ENCODE results near the gene MEF2B. TPM values are rescaled to one million over a fixed set of nuclear protein-coding genes. Genes with fewer than 3 reads are reported as not detected.
"Not testable (repeated sequence)": the region's sequence is repeated elsewhere in the genome, so short reads cannot be mapped to it uniquely, and the experiment has no call there.

The MEF2B gene
- total RNA-seq, 1 donor from 2014 or later, result 2.8 TPM

DNA sequence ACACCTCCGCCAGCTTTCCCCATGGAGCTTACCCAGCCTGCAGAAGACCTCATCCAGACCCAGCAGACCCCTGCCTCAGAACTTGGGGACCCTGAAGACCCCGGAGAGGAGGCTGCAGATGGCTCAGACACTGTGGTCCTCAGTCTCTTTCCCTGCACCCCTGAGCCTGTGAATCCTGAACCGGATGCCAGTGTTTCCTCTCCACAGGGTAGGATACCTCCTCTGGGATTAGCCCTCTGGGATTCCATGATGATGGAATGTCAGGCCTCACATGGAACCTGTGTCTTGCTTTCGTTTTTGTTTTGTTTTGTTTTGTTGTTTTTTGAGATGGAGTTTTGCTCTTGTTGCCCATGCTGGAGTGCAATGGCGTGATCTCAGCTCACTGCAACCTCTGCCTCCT is 23.9 kb upstream of the MEF2B start:
- intact Hi-C loops (cut with micrococcal nuclease), result loop anchor here (2.0 to 10.0 kb wide), 3 partner anchors 161 to 557 kb away; partner anchors contain the start of genes ARMC6, ATP13A1, KLHL26 and SUGP2

DNA sequence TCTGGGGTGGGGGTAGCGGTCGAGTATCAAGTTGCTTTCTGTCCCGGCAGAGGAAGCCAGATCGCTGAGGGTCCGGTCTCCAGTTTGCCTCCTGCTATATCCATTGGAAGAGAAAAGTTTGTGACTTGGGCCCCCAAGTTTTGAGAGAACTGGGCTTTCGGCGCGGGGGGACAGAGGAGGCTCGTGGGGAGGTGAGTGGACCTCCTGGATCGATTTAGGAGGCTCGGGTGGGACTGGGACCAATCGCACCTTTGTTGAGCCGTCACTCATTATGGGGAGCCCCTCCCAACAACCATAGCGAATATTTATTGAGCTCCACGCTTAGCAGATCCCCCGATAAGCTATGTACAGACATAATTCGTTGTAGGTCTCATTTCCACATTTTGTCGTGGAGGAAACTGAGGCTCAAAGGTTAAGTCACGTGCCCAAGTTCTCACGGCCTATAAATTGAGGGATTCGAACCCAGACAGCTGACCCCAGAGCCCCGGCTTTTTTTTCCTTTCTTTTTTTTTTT is 22.9 kb upstream of the MEF2B start:
- intact Hi-C loops (cut with micrococcal nuclease), result loop anchor here (1.0 to 10.0 kb wide), 19 partner anchors 10 to 671 kb away; partner anchors contain the start of genes ARMC6, ATP13A1, COPE and DDX49

- intact Hi-C loops (cut with micrococcal nuclease), result loop anchor here (1.0 to 10.0 kb wide), 19 partner anchors 11 to 670 kb away; partner anchors contain the start of genes ARMC6, ATP13A1, COPE and DDX49
These were observed 22.2 kb upstream of the MEF2B start, which contains the start of the genes BORCS8 and RFXANK for GRCh38 chr19:19192078-19192882. TSS of gene BORCS8 (minus strand) at chr19:19192152. CDS start at chr19:19192117, 35 bp downstream. TSS of gene RFXANK (plus strand) at chr19:19192258. CDS start at chr19:19193947, 1,689 bp downstream.

DNA sequence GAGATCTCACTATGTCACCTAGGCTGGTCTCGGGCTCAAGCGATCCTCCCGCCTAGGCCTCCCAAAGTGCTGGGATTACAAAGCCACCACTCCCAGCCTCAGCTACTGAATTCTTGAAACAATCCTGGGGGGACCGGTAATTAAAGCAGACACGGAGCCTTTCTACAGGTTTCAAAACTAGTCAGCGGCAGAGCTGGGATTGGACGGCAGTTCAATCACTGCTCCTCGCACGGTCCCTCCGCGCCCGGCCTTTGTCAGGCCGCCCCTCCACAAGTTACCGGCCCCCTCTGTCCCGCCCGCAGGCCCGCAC is 21.7 kb upstream of the MEF2B start:
- intact Hi-C loops (cut with micrococcal nuclease), result loop anchor here (1.0 to 10.0 kb wide), 19 partner anchors 12 to 669 kb away; partner anchors contain the start of genes ARMC6, ATP13A1, COPE and DDX49

- intact Hi-C loops (cut with micrococcal nuclease), result loop anchor here (1.0 kb wide), 3 partner anchors 39 to 221 kb away; no protein-coding TSS in a partner anchor
These were observed 16.7 kb upstream of the MEF2B start for GRCh38 chr19:19186742-19187141.

DNA sequence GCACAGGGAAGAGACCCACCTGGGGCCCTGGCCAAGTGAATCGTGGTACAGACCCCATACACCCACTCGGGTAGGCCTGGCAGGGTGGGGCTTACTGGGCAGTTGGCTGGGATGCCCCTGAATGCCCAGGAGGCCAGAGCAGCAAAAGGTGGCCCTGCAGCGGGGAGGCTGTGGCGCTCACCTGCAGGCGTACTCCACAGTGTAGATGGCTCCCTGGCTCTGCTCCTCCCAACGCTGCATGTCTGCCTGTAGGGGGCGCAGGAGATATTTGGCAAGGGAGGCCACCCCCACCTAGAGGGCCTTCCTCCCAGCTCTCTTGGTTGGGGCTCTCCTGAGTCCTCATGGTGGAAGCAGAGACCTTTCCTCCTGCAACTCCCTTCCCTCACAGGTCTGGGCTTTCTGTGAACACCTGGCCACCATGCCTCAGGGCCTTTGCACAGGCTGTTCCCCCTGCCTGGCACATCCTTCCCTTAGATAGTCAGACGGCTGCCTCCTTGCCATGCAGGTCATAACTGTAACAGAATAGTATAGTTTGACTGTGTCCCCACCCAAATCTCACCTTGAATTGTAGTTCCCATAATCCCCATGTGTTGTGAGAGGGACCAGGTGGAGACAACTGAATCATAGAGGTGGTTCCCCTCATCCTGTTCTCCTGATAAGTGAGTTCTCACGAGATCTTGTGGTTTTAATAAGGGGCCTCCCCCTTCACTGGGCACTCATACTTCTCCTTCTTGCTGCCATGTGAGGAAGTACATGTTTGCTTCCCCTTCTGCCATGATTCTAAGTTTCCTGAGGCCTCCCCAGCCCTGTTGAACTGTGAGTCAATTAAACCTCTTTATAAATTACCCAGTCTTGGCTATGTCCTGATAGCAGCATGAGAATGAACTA is 16.0 kb upstream of the MEF2B start:
- intact Hi-C loops (cut with micrococcal nuclease), result loop anchor here (1.0 kb wide), 3 partner anchors 39 to 221 kb away; no protein-coding TSS in a partner anchor

DNA sequence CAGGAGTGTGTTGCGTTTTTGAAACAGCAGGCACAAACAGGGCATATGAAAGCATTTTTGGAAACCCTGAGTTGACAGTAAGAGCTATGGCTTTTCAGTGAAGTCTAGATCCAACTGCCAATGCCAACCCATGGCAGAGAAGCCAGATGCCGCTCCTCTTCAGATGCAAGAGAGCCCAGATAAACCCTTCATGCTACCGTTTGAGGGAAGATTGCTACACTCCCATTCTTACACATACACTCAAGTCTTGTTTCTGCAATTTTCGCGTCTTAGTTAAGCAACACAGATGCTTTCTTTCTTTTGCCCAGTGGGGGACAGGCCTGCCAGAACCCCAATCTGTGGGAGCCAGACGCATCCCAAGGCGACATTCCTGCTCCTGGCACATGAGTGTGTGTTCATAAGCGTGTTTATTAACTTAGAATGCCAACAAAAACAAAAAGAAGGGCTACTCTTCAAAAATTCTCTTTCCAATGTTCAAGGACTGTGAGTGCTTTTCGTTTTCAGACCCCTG is 11.5 kb upstream of the MEF2B start:
- intact Hi-C loops (cut with micrococcal nuclease), result no loop called here

GRCh38 chr19:19179548-19180441 is 9.7 kb upstream of the MEF2B start:
- intact Hi-C loops (cut with micrococcal nuclease), result no loop called here

DNA sequence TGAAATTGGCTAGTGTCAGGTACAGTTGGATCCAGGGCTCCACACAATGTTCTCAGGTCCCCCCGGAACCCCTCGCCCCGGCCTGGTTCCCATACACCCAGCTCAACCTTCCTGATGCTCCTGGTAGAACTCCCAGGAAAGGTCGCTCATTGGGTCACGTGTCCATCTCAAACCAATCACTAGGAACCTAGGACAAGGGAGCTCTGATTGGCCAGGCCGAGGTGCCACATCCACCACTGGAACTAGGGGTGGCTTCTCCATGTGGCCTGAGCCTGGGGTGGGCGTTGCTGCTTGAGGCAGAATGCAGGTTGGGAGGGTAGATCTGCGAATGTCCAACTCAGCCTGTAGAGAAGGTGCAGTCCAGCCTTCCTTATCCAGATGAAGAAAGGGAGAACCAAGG is 6.9 kb upstream of the MEF2B start:
- intact Hi-C loops (cut with micrococcal nuclease), result no loop called here

DNA sequence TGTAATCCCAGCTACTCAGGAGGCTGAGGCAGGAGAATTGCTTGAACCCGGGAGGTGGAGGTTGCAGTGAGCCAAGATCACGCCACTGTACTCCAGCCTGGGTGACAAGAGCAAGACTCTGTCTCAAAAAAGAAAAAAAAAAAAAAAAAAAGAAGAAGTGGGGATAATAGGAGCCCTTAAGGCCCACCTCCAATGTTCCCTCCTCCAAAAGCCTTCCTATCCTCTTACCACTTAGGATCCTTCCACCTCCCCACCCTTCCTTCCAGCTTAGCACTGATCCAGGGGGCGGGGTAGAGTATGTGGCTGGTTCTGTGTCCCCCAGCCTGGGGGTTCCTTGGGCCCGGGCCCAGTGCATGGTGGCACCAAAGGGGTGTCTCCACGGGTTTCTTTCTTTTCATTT is 3.2 kb upstream of the MEF2B start:
- intact Hi-C loops (cut with micrococcal nuclease), result not testable (repeated sequence)

- intact Hi-C loops (cut with micrococcal nuclease), result loop anchor here (2.0 kb wide), 1 partner anchor 33 kb away; the partner anchor contains the start of gene TMEM161A
These were observed 1.9 kb upstream of the MEF2B start for GRCh38 chr19:19171821-19172532.

GRCh38 chr19:19170873-19171672 is 1.0 kb upstream of the MEF2B start:
- intact Hi-C loops (cut with micrococcal nuclease), result loop anchor here (1.0 to 2.0 kb wide), 2 partner anchors 21 to 32 kb away; partner anchors contain the start of genes BORCS8, RFXANK and TMEM161A

- intact Hi-C loops (cut with micrococcal nuclease), result loop anchor here (1.0 to 2.0 kb wide), 2 partner anchors 23 to 31 kb away; partner anchors contain the start of genes BORCS8, RFXANK and TMEM161A
These were observed 619 bp downstream of the MEF2B start for GRCh38 chr19:19169236-19170052.

- intact Hi-C loops (cut with micrococcal nuclease), result no loop called here
These were observed 2.5 kb downstream of the MEF2B start for GRCh38 chr19:19167612-19168011.

DNA sequence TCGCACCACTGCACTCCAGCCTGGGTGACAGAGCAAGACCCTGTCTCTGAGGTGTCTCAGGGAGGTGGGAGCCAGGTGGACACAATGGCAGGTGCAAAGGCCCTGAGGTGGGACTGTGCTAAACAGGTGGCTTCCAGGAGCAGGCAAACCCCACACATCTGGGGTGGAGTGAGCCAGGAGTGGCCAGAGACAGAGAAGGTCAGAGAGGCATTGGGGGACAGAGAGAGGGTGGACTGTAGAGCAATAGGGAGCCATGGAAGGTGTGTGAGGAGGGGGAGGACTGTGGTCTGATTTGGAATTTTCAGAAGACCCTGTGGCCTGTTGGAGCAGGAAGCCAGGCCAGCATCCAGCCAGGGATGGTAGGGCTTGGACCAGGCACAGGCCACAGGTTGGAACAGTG is 4.7 kb downstream of the MEF2B start:
- intact Hi-C loops (cut with micrococcal nuclease), result no loop called here

GRCh38 chr19:19162495-19162894 is 7.6 kb downstream of the MEF2B start:
- intact Hi-C loops (cut with micrococcal nuclease), result no loop called here

GRCh38 chr19:19160461-19161035 is 9.5 kb downstream of the MEF2B start:
- intact Hi-C loops (cut with micrococcal nuclease), result no loop called here
